ENCODE measurements around the gene USP35. TPM values are rescaled to one million over a fixed set of nuclear protein-coding genes. Genes with fewer than 3 reads are reported as not detected.

The USP35 gene, protein sequence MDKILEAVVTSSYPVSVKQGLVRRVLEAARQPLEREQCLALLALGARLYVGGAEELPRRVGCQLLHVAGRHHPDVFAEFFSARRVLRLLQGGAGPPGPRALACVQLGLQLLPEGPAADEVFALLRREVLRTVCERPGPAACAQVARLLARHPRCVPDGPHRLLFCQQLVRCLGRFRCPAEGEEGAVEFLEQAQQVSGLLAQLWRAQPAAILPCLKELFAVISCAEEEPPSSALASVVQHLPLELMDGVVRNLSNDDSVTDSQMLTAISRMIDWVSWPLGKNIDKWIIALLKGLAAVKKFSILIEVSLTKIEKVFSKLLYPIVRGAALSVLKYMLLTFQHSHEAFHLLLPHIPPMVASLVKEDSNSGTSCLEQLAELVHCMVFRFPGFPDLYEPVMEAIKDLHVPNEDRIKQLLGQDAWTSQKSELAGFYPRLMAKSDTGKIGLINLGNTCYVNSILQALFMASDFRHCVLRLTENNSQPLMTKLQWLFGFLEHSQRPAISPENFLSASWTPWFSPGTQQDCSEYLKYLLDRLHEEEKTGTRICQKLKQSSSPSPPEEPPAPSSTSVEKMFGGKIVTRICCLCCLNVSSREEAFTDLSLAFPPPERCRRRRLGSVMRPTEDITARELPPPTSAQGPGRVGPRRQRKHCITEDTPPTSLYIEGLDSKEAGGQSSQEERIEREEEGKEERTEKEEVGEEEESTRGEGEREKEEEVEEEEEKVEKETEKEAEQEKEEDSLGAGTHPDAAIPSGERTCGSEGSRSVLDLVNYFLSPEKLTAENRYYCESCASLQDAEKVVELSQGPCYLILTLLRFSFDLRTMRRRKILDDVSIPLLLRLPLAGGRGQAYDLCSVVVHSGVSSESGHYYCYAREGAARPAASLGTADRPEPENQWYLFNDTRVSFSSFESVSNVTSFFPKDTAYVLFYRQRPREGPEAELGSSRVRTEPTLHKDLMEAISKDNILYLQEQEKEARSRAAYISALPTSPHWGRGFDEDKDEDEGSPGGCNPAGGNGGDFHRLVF
- total RNA-seq = 4.0 and 5.9 TPM in 2 replicates

DNA sequence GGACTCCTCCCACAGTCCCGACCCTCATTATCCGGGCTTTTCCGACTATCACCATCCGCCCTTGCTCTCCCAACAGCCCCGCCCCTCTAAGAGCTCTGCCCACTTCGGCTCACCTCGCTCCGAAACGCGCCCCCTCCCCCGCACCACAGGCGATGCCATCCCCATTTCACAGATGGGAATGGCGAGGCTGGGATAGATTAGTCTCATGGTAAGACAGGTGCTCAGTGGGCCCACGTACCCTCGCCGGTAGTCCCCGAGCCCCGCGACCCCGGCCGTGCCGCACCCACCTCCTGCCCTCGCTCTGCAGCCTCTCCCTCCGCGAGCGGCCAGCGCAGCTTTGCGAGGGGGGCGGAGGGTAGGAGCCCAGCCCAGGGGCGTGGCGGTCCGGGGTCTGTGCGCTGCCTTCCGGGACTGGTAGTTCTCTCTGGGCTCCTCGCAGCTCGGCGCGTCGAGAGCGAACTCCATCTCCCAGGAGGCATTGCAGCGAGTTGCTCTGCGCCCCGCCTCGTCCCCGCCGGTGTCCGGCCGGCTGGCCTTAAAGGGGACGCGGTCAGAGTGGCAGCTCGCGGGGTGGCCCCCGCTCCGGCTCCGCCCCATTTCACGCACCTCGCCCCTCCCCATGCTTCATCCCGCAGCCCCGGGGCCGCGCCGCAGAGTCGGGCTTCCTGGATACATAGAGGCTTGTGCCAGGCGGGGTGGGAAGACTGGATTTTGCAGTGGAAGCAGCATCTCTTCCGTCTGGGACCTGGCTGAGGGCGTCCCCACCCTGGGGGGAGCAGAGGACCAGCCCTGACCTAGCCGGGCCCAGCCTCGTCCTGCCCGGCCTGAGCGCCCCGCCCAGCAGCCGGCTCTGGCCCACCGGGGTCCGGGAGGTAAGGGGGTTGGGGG lies at the start of gene USP35, which contains the start of gene KCTD21:
USP35 (plus strand) TSS at position 634 of the 888 bp plus-strand sequence. CDS start 7,327 bp downstream, outside the sequence.
KCTD21 (minus strand) TSS at position 341 of the 888 bp plus-strand sequence. CDS start 14,072 bp downstream, outside the sequence.
- peak; percentile 93 to 98 for DNase-seq (ENCODE audit: low read depth in 2 of 2)

DNA sequence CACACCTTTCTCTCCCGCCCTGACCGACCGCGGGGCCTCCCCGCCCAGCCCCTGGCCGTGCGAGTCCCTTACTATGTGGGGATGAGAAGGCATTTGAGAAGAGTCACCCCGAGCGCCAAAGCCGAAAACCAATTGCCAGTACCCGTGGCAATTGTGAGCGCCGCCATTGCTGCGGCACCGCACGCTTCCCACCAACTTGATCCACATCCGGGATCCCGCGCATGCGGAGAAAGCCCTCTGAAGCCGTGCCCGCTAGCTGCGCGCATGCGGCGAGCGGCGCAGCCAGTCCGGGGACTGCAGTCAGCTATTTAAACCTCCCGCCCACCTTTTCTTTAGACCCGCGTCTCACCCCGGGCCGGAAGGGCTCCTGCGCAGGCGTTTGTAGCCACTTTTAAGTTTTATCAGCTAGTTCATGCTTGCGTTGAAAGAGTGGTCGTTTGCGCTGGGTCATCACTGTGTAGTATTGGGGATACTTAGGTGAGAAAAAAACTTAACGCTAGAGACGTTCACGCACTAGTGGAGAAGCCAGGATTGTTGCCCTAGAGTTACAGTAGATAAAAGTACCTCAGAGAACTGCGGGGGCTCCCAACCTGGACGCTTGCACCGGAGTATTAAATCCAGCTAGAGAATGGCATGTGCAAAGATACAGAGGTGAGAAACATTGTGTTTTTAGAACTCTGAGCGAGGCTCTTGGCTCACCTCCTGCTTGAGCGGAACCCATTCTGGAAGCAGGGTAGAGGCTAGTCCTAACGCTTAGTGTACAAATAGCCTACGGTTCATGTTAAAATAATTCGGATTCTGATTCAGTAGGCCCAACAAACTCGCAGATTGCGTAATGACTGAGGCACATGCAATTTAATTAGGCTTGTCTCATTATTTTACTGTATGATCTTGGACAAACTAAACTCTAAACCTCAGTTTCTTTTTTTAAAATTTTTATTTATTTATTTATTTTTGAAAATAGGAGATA lies 49.0 kb upstream of the USP35 start, which contains the start of gene ALG8:
ALG8 (minus strand) TSS at position 205 of the 970 bp plus-strand sequence; CDS start at position 167, 38 bp downstream.
- DNase-seq (ENCODE audit: low read depth in 2 of 2) = peak; percentile 90 to 96

DNA sequence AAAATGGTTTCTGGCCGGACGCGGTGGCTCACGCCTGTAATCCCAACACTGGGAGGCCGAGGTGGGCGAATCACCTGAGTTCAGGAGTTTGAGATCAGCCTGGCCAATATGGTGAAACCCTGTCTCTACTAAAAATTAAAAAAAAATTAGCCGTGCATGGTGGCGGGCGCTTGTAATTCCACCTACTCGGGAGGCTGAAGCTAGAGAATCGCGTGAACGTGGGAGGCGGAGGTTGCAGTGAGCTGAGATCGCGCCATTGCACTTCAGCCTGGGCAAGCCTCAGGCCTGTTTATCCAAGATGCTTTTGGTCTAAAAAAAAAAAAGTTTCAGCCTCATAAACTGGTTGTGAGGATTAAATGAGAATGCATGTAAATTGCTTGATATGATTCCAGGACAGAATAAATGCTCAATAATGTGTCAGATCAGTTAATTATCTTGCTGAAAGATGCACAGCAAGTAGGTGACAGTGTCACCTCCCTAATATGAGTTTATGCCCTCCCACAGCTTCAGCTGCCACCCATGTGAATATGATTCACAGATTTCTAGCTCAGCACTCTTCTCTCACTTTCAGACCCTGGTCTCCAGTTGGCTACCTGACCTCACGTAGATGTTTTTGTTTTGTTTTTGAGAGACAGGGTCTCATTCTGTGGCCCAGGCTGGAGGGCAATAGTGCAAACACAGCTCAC lies 48.2 kb upstream of the USP35 start:
- DNase-seq (ENCODE audit: low read depth in 2 of 2) = no peak

DNA sequence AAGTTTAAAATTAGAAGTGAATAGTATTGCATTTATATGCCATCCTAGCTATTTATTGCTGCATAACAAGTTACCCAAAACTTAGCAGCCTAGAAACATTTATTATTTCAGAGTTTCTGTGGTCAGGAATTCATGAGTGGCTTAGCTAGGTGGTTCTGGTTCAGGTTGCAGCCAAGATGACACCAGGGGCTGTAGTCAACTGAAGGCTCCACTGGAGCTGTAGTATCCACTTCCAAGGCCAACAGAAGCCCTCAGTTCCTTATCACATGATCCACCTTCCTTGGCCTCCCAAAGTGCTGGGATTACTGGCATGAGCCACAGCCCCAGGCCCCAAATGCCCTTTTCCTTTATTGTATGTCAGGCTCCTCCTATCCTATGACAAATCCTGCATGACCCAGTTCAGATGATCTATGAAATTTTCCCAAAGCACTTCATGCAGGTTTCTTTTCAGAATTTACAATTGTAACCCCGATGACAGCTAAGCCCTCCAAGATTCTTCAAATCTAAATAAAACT lies 43.2 kb upstream of the USP35 start:
- no peak for DNase-seq (ENCODE audit: low read depth in 2 of 2)

DNA sequence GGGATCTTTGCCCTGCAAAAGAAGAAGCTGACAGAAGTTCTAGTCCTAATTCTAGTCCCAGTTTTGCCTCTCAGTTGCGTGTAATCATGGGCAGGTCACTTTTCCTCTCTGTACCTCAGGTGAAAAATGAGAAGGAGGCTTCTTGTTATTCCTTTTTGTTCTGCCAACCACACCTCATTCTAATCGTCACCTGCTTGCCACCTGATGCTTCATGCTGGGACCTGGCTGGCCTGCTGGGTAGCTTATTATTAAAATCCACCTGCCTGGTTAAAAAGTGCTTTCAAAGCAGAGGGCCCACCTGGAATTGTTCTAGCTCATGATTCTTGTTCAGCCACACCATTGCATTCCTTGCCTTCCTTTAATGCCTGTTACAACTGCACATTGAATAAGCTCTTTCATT lies 40.9 kb upstream of the USP35 start:
- no peak for DNase-seq (ENCODE audit: low read depth in 2 of 2)

DNA sequence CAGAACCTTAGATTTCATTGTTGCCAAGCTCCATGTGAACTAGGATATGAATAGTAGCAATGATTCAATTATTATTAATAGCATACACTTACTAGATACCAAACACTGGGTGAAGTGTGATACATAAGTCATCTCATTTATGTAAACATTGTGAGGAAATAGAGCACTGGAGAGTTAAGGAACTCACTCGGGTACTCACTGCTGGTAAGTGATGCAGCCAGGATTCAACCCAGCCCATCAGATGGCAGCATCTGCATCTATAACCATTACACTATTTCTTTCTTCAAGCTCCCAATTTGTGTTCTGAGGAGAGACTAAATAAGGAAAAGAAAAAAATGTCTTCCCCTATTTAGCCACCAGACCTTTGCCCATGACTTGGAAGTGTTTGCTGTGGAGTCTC lies 39.1 kb upstream of the USP35 start:
- DNase-seq (ENCODE audit: low read depth in 2 of 2) = peak in 1 of 2 donors; percentile 77

GRCh38 chr11:78150346-78150745 lies 38.4 kb upstream of the USP35 start:
- DNase-seq (ENCODE audit: low read depth in 2 of 2) = no peak

DNA sequence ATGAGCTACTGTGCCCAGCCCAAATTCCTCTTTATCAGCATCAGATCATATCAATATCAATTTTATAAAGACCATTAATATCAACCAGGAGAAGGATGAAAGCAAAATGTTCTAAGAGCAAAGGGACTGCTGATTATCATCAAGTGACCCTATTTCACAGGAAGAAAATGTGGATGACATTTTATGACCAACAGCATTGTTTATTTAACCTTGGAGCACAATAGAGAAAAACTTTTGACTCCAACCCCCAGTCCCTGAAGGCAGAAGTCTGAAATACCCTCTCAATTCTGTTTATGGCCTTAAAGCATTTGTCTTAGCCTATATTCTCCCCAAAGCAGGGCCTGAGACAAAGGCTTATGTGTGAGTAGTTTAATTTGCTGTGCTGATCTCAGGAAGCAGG lies 38.0 kb upstream of the USP35 start:
- DNase-seq (ENCODE audit: low read depth in 2 of 2) = no peak

DNA sequence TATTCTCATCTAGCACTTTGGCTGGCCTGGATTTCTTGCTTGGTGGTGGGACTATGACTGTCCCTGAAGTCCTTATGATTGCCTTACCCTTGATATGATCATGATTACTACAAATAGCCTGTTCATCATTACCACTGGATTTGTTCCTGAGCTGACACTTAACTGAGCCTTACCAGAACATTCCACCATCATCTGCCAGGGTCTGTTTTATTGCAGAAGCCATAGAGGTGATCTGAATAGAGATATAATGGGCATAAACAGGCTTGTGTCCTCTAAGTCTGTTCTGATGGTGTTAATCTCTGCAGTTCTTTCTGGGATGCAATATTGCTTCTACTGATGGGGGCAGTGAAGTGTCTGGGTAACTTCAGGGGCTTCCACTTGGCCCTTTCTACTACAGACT lies 36.9 kb upstream of the USP35 start:
- DNase-seq (ENCODE audit: low read depth in 2 of 2) = no peak

- no peak for DNase-seq (ENCODE audit: low read depth in 2 of 2)
Observed at GRCh38 chr11:78156127-78156844, 32.4 kb upstream of the USP35 start.

DNA sequence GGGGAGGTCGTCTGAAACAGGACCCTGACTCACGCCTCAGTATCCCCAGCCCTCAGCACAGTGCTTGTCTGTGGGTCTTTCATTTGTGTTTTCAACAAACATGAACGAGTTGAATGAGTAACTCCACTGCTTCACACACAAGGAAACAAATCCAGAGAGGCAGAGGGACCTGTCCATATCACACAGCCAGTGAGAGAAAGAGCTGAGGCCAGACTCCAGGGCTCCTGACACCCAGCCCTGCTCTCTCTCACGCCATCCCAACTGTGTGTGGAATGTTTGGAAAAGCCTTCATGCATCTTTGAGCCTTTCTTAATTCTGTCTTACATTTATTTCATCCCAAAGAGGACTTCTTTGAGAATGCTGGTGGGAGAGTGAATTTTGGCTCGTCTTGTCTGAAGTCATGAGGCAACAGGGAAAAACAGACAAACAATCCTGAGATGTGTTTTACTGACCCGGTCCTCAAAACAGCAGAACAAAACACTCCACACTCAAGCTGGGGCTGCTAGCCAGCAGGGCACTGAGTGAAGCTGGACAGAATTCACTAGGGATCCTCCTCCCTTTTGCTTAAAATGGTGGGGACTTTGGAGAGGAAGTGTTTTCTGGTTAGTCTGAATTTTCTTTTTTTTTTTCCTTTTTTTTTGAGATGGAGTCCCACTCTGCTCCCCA lies 29.6 kb upstream of the USP35 start:
- no peak for DNase-seq (ENCODE audit: low read depth in 2 of 2)

GRCh38 chr11:78160557-78160956 lies 28.2 kb upstream of the USP35 start:
- DNase-seq (ENCODE audit: low read depth in 2 of 2) = no peak

DNA sequence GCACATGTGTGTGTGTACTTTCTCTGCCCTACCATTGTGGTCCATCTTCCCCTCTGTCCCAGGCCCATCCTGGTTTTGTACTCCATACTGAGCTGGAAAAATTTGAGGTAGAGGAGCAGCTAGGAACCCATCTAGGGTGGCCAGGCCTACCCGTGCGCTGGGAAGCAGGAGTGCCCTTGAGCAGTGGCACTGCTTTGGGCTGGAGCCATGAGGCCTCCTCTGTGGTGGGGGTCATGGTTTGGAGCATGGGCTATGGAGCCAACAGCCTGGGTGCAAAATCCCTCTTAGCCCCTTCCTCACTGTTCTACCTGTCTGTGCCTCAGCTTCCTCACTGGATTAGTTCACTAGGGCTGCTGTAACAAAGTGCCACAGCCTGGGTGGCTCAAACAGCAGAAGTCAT lies 27.4 kb upstream of the USP35 start:
- DNase-seq (ENCODE audit: low read depth in 2 of 2) = no peak

DNA sequence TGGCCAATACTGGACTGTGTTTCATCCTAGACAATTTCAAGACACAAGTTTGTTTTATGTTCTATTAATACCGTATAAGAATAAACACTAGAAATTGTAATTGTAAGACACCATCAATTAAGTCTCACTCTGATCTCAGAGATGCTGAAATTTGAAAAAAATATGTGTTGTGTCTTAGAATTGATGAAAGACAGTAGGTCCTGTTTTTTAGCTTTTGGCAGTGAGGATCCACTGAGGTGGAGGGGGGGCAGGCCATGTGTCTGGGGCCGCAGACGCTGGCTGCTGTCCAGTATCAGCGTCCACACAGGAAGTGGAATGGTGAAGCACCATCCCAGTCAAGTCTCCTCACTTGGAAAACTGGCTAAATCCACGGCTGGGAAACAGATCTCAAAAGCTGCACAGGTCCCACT lies 26.8 kb upstream of the USP35 start:
- DNase-seq (ENCODE audit: low read depth in 2 of 2) = peak in 1 of 2 donors; percentile 46

DNA sequence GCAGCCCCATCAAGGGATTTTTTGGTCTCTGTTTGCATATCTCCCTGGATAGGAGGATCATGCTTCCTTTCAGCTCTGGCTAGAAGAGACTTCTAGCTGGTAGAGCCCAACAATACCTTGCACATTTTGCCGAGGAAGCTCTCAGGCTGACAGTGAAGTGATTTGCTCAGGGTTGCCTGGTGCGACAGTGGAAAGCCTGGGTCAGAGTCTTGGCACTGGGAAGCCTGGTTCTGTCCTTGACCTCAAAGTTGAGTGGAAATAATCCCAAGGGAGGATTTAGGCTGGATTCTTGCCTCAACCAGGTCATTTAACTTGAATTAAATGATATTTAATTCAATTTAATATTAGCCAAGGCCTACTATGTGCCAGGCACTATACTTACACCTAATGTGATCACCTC lies 24.9 kb upstream of the USP35 start:
- no peak for DNase-seq (ENCODE audit: low read depth in 2 of 2)

- no peak for DNase-seq (ENCODE audit: low read depth in 2 of 2)
Observed at GRCh38 chr11:78164471-78164870, 24.2 kb upstream of the USP35 start.

DNA sequence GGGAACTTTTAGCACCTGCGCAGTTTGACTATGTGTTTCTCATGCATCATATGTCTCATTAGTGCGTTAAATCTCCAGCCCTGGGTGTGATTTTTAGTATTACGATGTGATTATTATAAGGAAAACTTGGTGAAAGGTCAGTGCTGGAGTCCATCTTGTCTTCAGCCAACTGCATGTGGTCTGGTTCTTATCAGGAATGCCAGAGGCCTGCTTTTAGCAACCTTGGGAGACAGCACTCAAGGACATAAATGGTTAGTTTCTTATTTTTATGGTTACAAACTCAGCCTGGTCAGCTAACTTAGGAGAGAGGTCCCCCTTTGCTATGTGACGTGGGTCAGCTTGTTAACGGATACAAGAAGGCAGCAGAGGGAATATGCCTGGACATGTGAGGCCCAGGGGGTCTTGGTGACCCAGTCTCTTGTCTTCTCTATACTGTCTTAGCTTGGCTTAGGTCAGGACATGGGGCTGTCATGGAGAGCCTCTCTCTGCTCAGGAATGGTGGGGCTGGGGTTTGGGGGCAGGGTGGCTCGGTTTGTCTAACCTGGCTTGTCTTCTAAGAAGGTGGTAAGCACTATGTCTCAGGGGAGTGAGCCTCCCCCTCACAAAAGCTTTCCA lies 21.8 kb upstream of the USP35 start:
- DNase-seq (ENCODE audit: low read depth in 2 of 2) = no peak
